Activated naive CD4-positive, alpha-beta T cell treated with anti-CD3 and anti-CD28 coated beads for 36 hours (primary cell): ENCODE data around the gene DDC. TPM values are rescaled to one million over a fixed set of nuclear protein-coding genes. Genes with fewer than 3 reads are reported as not detected.

Source experiments
- CTCF ChIA-PET: fragments of 350-600 bp; sonication (Branson Sonifier 250); formaldehyde crosslinking; loops from one replicate; lab custom pipeline; 2021; ENCODE audit warnings: antibody characterized with exemption; lab: Charles Lee
- DNase-seq: peaks from one replicate; pipeline ENCODE4 v3.0.0-alpha.2; 2020
- H3K27ac Mint-ChIP-seq: one replicate; pipeline ENCODE4 v1.8.0; 2021; ENCODE audit warnings: mild to moderate bottlenecking, mixed read lengths
- H3K27me3 Mint-ChIP-seq: one replicate; pipeline ENCODE4 v1.8.0; 2021; ENCODE audit warnings: low read depth, mixed read lengths
- H3K36me3 Mint-ChIP-seq: one replicate; pipeline ENCODE4 v1.8.0; 2021; ENCODE audit warnings: low read depth, mixed read lengths
- H3K4me1 Mint-ChIP-seq: one replicate; pipeline ENCODE4 v1.8.0; 2021; ENCODE audit warnings: low read depth, mixed read lengths
- H3K4me3 Mint-ChIP-seq: one replicate; pipeline ENCODE4 v1.8.0; 2021; ENCODE audit warnings: mild to moderate bottlenecking, moderate library complexity, mixed read lengths
- H3K9me3 Mint-ChIP-seq: one replicate; pipeline ENCODE4 v1.8.0; 2021; ENCODE audit warnings: mixed read lengths
- intact Hi-C: fragments of 100-400 bp; cut with micrococcal nuclease; formaldehyde crosslinking; loops from one replicate; pipeline ENCODE4 v1.15.1; 2023
- total RNA-seq, 2 experiments: library from RNA; stranded (reverse); gene quantifications; one replicate each; pipeline ENCODE4 v1.2.3, GENCODE V29; 2021

The DDC gene
- total RNA-seq, 2 experiments from 2014 or later: 0.38 TPM; not detected in 1

DNA sequence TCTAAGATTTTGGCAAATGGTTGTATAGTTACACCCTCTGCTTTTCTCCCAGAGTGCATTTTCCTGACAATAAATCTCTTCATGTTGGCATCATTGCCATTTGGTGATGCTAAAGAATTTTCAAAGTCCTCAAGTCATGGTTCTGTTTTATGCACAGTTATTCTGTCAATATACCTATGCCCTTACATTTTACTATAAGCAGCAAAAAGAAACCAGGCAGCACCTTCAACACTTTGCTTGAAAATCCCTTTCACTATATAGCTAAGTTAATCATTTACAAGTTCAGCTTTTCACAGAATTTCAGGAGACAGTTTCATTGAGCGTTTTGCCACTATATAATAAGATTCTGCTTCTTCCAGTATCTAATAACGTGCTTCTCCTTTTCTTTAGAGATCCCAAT is 137.7 kb downstream of the DDC start:
- no peaks in the 10 kb centered on the region for H3K36me3 Mint-ChIP-seq
- no peaks in the 10 kb centered on the region for H3K4me1 Mint-ChIP-seq
- intact Hi-C loops: no loop called here
- no peak overlapping the region for H3K4me3 Mint-ChIP-seq
- no peaks in the 10 kb centered on the region for H3K9me3 Mint-ChIP-seq
- no peak for DNase-seq
- CTCF ChIA-PET: interaction anchor here (0.8 to 2.4 kb wide), 4 partner anchors 9 to 335 kb away, joined by 3 to 19 read pairs (median 6); partner anchors contain the start of gene ZPBP
- no peak overlapping the region for H3K27ac Mint-ChIP-seq
- H3K27me3 Mint-ChIP-seq: no peaks in the 10 kb centered on the region

DNA sequence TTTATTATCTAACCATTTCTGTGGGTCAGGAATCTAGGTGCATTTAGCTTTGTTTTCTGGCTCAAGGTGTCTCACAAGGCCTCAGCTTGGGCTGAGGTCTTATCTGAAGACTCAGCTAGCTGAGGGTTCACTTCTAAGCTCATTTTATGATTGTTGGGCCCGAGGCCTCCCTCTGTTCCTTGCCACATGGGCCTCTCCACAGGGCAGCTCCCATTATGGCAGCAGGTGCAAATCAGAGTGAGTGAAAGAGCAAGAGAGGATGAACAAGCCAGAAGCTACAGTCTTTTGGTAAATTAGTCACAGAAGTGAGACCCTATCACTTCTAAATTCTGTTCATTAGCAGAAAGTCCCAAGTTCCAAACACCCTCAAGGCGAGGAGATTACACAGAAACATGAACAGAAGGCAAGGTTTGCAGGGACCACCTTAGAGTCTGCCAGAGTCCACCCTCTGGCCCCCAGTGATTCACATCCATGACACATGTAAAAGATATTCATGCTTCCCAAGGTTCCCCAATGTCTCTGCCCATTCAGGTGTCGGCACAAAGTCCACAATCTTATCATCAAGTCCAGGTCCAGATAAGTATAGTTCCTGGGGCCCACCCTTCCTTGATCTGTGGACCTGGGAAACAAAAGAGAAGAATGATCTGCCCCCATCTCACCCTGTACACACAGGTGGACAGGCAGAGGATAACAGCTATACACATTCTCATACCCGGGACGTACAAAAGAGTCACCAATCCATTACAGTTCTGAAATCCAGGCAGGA is 138.7 kb downstream of the DDC start:
- H3K27ac Mint-ChIP-seq: no peak overlapping the region
- H3K36me3 Mint-ChIP-seq: no peaks in the 10 kb centered on the region
- CTCF ChIA-PET: interaction anchor here (0.7 to 2.4 kb wide), 5 partner anchors 8 to 334 kb away, joined by 3 to 19 read pairs (median 5); partner anchors contain the start of gene ZPBP
- DNase-seq: no peak
- no peak overlapping the region for H3K4me3 Mint-ChIP-seq
- no peaks in the 10 kb centered on the region for H3K9me3 Mint-ChIP-seq
- no peaks in the 10 kb centered on the region for H3K27me3 Mint-ChIP-seq
- H3K4me1 Mint-ChIP-seq: no peaks in the 10 kb centered on the region
- intact Hi-C loops: no loop called here

DNA sequence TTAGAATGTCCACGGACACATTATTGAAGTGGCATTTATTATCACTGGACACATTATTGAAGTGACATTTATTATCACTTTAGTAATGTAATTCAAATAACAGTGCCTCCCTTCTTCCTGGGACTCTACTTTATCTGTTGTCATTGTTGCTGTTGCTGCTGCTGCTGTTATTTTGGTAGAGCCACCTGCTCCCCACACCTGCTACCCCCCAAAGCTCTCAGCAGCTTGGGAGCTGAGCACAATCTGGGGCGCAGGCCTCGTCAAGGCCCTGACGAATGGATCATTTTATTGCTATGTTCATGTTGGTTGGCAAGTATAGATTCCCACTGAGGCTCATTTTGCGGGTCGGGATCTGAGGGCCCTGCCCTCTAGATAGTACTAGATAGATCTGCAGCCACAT is 139.9 kb downstream of the DDC start:
- no peaks in the 10 kb centered on the region for H3K9me3 Mint-ChIP-seq
- CTCF ChIA-PET: no interaction called here
- intact Hi-C loops: no loop called here
- no peaks in the 10 kb centered on the region for H3K36me3 Mint-ChIP-seq
- H3K27me3 Mint-ChIP-seq: no peaks in the 10 kb centered on the region
- no peak overlapping the region for H3K4me3 Mint-ChIP-seq
- no peak for DNase-seq
- H3K4me1 Mint-ChIP-seq: no peaks in the 10 kb centered on the region
- no peak overlapping the region for H3K27ac Mint-ChIP-seq

DNA sequence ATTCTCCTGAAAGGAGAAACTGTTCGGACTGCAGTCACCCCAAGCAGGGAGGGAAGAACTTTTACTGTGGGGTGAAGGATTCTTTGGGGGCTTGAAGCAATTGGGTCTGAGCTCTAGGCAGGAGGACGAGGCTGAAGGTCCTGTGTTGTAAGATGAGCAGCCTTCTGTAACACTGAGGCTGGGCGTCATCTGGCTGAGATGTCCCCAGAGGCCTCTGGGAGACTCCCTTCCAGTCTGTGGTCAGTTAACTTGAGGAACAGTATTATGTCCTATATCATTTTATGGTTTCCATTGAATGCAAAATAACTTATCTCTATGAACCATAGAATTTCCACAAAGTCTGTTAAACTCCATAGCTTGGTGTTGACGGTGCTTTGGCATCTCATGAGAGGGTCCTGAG is 141.3 kb downstream of the DDC start:
- CTCF ChIA-PET: interaction anchor here (1.1 to 4.6 kb wide), 3 partner anchors 15 to 331 kb away, joined by 3 to 25 read pairs (median 4); partner anchors contain the start of gene ZPBP
- DNase-seq: no peak

DNA sequence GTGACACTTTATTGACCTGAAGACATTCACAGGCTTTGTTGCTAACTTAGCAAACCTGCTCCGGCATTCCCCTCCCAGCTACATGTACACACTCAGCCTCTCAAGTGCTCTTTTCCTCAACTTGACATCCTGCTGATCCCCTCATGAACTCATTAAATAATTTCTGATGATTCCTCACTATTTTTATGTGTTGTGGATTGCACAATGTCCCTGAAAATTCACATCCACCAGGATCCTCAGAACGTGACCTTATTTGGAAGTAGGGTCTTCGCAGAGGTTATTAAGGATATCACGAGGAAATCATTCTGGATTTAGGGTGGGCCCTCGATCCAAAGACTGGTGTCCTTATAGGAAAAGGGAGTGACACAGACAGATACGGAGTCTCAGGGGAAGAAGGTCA is 142.3 kb downstream of the DDC start:
- Mint-ChIP-seq H3K36me3 (no peaks in the 10 kb centered on the region), H3K27me3 (no peaks in the 10 kb centered on the region), H3K9me3 (no peaks in the 10 kb centered on the region), H3K4me3 (no peak overlapping the region), H3K27ac (no peak overlapping the region), H3K4me1 (no peaks in the 10 kb centered on the region)
- CTCF ChIA-PET: interaction anchor here (1.1 to 4.6 kb wide), 4 partner anchors 16 to 330 kb away, joined by 3 to 25 read pairs (median 4); partner anchors contain the start of gene ZPBP
- intact Hi-C loops: no loop called here
- no peak for DNase-seq

More for the DNA sequence above, 141.3 kb downstream of the DDC start:
- Mint-ChIP-seq H3K9me3 (no peaks in the 10 kb centered on the region), H3K36me3 (no peaks in the 10 kb centered on the region), H3K27ac (no peak overlapping the region), H3K4me3 (no peak overlapping the region), H3K4me1 (no peaks in the 10 kb centered on the region), H3K27me3 (no peaks in the 10 kb centered on the region)
- intact Hi-C loops: no loop called here

DNA sequence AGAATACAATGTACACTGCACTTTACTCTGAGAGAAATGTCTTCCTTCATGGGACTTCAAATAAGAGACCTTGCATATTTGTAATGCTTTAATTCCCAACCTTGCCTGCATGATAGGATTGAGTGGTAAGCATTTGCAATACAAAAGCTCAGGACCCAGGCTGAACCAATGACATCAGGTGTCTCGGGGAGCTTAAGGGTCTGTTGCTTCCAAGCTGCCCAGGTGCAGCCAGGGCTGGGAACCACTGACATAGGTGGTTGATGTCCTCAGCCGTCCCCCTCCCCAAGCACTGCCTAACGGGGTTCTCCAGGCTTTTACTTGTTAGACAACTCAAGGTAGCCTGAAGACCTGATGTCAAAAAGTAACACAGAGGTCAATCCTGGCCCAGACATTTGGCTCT is 144.2 kb downstream of the DDC start:
- Mint-ChIP-seq H3K27me3 (no peaks in the 10 kb centered on the region), H3K9me3 (no peaks in the 10 kb centered on the region), H3K4me3 (no peak overlapping the region), H3K36me3 (no peaks in the 10 kb centered on the region), H3K27ac (no peak overlapping the region), H3K4me1 (peaks cover 17% of the 10 kb centered on the region)
- CTCF ChIA-PET: interaction anchor here (0.7 to 4.6 kb wide), 12 partner anchors 10 to 328 kb away, joined by 3 to 25 read pairs (median 6); partner anchors contain the start of gene ZPBP
- intact Hi-C loops: no loop called here
- DNase-seq: no peak

DNA sequence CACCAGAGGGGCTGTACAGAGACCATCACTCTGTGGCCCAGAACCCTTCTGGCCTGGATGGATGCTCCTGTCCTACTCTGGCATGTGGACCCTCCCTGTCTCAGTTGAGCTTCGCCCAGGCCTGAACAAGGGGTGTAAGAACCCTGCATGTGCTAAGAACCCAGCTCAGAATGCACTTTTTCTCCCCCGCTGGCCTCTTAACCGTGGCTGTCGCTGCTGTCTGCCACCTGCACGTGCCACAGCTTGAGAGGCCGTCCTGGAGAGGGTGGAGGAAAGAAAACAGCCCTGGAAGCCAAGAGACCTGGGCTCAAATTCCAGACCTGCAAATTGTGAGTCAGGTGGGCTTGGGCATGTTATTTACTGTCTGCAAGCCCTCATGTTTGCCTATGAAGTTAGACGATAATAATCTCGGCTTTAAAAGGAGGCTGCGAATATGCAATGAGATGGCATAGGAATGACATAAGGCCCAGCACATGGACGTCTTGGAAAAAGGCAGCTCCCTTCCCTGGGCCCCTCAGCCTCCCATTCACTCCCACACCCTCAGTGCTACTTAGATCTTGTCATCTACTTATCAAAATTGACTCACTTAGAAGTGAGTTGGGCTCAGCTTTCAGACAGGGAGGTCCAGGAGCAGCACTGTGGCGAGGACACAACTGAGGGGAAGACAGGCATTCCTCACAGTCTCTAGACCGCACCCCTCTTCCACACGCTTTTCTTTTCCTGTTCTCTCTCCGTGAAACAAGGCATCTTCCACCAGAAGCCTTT is 146.5 kb downstream of the DDC start:
- Mint-ChIP-seq H3K27me3 (no peaks in the 10 kb centered on the region), H3K27ac (no peak overlapping the region), H3K4me1 (peaks cover 24% of the 10 kb centered on the region), H3K36me3 (no peaks in the 10 kb centered on the region), H3K4me3 (no peak overlapping the region), H3K9me3 (no peaks in the 10 kb centered on the region)
- DNase-seq: no peak
- CTCF ChIA-PET: interaction anchor here (0.6 to 5.1 kb wide), 52 partner anchors 9 to 397 kb away, joined by 3 to 106 read pairs (median 6); partner anchors contain the start of gene ZPBP
- intact Hi-C loops: loop anchor here (1.0 kb wide), 8 partner anchors 21 to 326 kb away; no protein-coding TSS in a partner anchor

DNA sequence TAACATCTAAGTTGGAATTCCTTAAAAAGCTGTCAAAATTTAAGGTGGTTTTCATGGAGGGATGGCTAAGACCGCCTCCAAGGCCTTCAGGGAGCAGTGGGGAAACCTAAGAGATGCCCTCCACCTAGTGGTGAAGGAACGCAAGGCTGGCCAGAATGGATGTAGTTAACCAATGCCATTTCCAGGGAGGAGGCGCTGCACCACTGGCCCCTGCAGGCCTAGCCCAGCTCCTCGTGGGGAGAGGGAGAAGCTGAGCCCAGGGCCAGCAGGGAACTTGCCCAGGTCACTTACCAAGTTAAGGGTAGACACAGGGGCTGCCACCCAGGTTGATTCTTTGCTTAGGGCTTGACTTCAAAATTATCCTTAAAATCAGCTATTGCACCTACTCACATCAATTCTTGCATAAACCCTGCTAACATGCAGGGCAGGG is 147.1 kb downstream of the DDC start:
- no peak overlapping the region for H3K4me3 Mint-ChIP-seq
- no peaks in the 10 kb centered on the region for H3K9me3 Mint-ChIP-seq
- H3K27ac Mint-ChIP-seq: no peak overlapping the region
- H3K36me3 Mint-ChIP-seq: no peaks in the 10 kb centered on the region
- peak; percentile 92 for DNase-seq
- H3K4me1 Mint-ChIP-seq: peaks cover 24% of the 10 kb centered on the region
- intact Hi-C loops: loop anchor here (1.0 kb wide), 8 partner anchors 21 to 326 kb away; no protein-coding TSS in a partner anchor
- CTCF ChIA-PET: interaction anchor here (0.6 to 5.1 kb wide), 63 partner anchors 8 to 397 kb away, joined by 3 to 106 read pairs (median 6); partner anchors contain the start of gene ZPBP
- no peaks in the 10 kb centered on the region for H3K27me3 Mint-ChIP-seq

DNA sequence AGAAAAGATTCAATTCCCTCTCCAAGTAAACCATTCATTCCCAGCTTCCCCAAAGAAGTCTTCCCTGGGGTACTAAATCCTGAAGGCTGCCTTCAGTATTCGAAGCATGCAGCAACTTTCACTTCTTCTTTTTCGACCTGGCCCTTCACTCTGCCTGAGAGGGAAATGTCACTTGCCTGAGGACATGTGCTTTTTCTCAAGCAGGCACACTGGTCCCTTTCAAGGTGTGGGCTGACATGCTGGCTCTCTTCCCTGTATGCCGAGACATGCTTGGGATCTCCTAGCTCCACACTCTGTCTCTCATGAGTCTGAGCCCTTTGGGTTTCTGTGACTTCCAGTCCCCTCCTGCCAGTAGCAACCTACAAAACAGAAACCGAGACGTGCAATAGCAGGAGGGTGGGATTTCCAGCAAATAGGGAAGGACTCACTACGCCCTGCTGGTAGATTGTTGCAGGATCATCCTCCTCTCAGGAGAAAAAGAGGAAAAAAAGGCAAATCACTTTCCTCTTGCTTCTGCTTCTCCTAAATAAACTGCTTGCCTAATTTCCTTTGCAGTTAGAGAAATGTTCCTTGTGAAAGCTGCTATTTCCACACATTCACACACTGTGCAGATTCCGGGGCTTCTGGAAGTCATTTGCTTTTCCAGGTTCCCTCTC is 148.6 kb downstream of the DDC start:
- Mint-ChIP-seq H3K9me3 (no peaks in the 10 kb centered on the region), H3K27ac (peak overlapping the region; percentile 19), H3K4me3 (peak overlapping the region; percentile 46), H3K36me3 (no peaks in the 10 kb centered on the region), H3K4me1 (peaks cover 24% of the 10 kb centered on the region), H3K27me3 (no peaks in the 10 kb centered on the region)
- CTCF ChIA-PET: interaction anchor here (0.6 to 5.1 kb wide), 32 partner anchors 9 to 724 kb away, joined by 3 to 106 read pairs (median 6); no protein-coding TSS in a partner anchor
- intact Hi-C loops: loop anchor here (1.0 to 2.0 kb wide), 3 partner anchors 23 to 100 kb away; no protein-coding TSS in a partner anchor
- DNase-seq: no peak

DNA sequence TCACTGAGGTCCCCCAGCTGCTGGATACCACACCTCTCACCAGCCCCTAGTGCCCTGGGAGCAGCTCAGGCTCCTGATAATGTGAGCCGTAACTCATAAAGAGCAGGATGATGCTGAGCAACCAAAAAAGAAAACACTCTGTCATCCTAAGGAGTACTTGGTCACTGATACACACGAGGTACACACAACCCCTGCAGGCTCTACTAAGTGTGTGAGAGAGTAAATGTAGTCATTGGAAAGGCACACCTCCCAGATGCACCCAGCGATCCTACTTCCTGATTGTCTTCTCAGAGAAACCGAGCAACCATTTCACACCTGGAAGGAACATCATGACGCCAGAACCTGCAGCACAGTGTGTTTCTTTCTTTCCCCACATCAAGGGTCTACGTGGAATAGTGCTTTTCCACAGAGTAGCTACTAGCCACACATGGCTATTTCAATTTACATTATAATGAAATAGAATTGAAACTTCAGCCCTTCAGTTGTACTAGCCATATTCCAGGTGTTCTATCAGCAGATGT is 149.3 kb downstream of the DDC start:
- CTCF ChIA-PET: interaction anchor here (0.6 to 5.1 kb wide), 15 partner anchors 9 to 725 kb away, joined by 3 to 106 read pairs (median 11); no protein-coding TSS in a partner anchor
- intact Hi-C loops: loop anchor here (1.0 to 2.0 kb wide), 3 partner anchors 23 to 99 kb away; no protein-coding TSS in a partner anchor
- H3K9me3 Mint-ChIP-seq: no peaks in the 10 kb centered on the region
- H3K36me3 Mint-ChIP-seq: no peaks in the 10 kb centered on the region
- H3K4me3 Mint-ChIP-seq: peak overlapping the region; percentile 46
- no peaks in the 10 kb centered on the region for H3K27me3 Mint-ChIP-seq
- peaks cover 29% of the 10 kb centered on the region for H3K4me1 Mint-ChIP-seq
- peak; percentile 47 for DNase-seq
- no peak overlapping the region for H3K27ac Mint-ChIP-seq

DNA sequence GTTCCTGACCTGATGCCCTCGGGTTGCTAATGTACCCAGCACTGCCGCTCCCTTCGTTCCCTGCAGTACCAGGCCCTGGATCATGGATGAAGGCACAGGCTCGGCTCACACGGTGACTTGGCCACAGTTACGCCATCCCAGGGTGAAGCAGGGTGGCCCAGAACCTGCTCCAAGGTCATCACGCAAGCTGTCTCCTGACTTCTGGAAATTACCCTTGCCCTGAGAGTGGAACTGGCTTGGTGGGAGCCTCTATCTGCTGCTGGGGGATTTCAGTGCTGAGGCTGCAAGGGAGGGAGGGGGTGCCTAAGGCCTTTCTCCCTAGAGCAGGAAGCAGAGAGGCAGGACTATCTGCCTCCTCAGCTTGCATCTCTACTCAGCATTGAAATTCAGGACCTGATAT is 151.6 kb downstream of the DDC start:
- H3K9me3 Mint-ChIP-seq: no peaks in the 10 kb centered on the region
- H3K4me1 Mint-ChIP-seq: peaks cover 47% of the 10 kb centered on the region
- no peaks in the 10 kb centered on the region for H3K27me3 Mint-ChIP-seq
- H3K4me3 Mint-ChIP-seq: no peak overlapping the region
- H3K27ac Mint-ChIP-seq: no peak overlapping the region
- intact Hi-C loops: no loop called here
- no peaks in the 10 kb centered on the region for H3K36me3 Mint-ChIP-seq
- CTCF ChIA-PET: interaction anchor here (1.4 kb wide), 1 partner anchor 45 kb away, joined by 3 read pairs; no protein-coding TSS in a partner anchor
- no peak for DNase-seq
